Neural progenitor cell (in vitro differentiated cells): ENCODE results near the gene NFIA. TPM values are rescaled to one million over a fixed set of nuclear protein-coding genes. Genes with fewer than 3 reads are reported as not detected.

ENCODE experiments used
- DNase-seq: peaks from one replicate; pipeline ENCODE4 v3.0.0-alpha.2; 2016; ENCODE audit warnings: low spot score
- H2AFZ ChIP-seq: fragments of 200-600 bp; sonication (generic); replicated peaks from 2 replicates; pipeline ENCODE4 v1.6.1; 2016; ENCODE audit warnings: antibody characterized with exemption
- H3F3A ChIP-seq: fragments of 200-600 bp; sonication (generic); 2 replicates; pipeline ENCODE4 v1.6.1; 2016; ENCODE audit warnings: antibody characterized with exemption, low read depth
- H3K27ac ChIP-seq: fragments of 200-600 bp; sonication (generic); 2 replicates; pipeline ENCODE4 v1.5.1; 2016; ENCODE audit warnings: mild to moderate bottlenecking
- H3K27me3 ChIP-seq: fragments of 200-600 bp; sonication (generic); 2 replicates; pipeline ENCODE4 v1.6.1; 2016; ENCODE audit warnings: mild to moderate bottlenecking, moderate library complexity
- H3K36me3 ChIP-seq: fragments of 200-600 bp; sonication (generic); 2 replicates; pipeline ENCODE4 v1.5.1; 2016
- H3K4me1 ChIP-seq: fragments of 200-600 bp; sonication (generic); 2 replicates; pipeline ENCODE4 v1.6.1; 2016; ENCODE audit warnings: mixed run types
- H3K4me2 ChIP-seq: fragments of 200-600 bp; sonication (generic); 2 replicates; pipeline ENCODE4 v1.6.1; 2016
- H3K4me3 ChIP-seq: fragments of 200-600 bp; sonication (generic); 2 replicates; pipeline ENCODE4 v1.5.1; 2016
- H3K79me2 ChIP-seq: fragments of 200-600 bp; sonication (generic); 2 replicates; pipeline ENCODE4 v1.6.1; 2016; ENCODE audit warnings: low read depth
- H3K9ac ChIP-seq: fragments of 200-600 bp; sonication (generic); 2 replicates; pipeline ENCODE4 v1.6.1; 2016
- H3K9me3 ChIP-seq: fragments of 200-600 bp; sonication (generic); 2 replicates; pipeline ENCODE4 v1.5.1; 2016; ENCODE audit warnings: low read depth
- H4K20me1 ChIP-seq: fragments of 200-600 bp; sonication (generic); 2 replicates; pipeline ENCODE4 v1.6.1; 2016; ENCODE audit warnings: low read depth
- H3K27ac Mint-ChIP-seq: 3 replicates; pipeline ENCODE4 v1.8.0; 2021; ENCODE audit warnings: mixed read lengths
- H3K27me3 Mint-ChIP-seq: 2 replicates; pipeline ENCODE4 v1.8.0; 2022; ENCODE audit warnings: low read depth, mild to moderate bottlenecking, inconsistent platforms, moderate library complexity, mixed read lengths; ENCODE audit not compliant: insufficient read depth
- H3K36me3 Mint-ChIP-seq: 3 replicates; pipeline ENCODE4 v1.8.0; 2021; ENCODE audit warnings: mixed read lengths
- H3K4me1 Mint-ChIP-seq: 3 replicates; pipeline ENCODE4 v1.8.0; 2021; ENCODE audit warnings: mixed read lengths
- H3K4me3 Mint-ChIP-seq: 3 replicates; pipeline ENCODE4 v1.8.0; 2021; ENCODE audit warnings: mild to moderate bottlenecking, moderate library complexity, mixed read lengths
- H3K9me3 Mint-ChIP-seq: 3 replicates; pipeline ENCODE4 v1.8.0; 2020; ENCODE audit warnings: mixed read lengths
- EZH2 ChIP-seq: fragments of 200-600 bp; sonication (generic); IDR thresholded peaks from 2 replicates; pipeline ENCODE4 v1.6.1; 2017; ENCODE audit warnings: antibody characterized with exemption, mild to moderate bottlenecking, moderate library complexity
- EZH2phosphoT487 ChIP-seq: fragments of 200-600 bp; sonication (generic); IDR thresholded peaks from 2 replicates; pipeline ENCODE4 v1.6.1; 2017; ENCODE audit warnings: antibody characterized with exemption
- total RNA-seq: library from RNA; depleted of rRNA; stranded (reverse); fragments of >200 nt; gene quantifications from 2 replicates; pipeline ENCODE4 v1.2.3, GENCODE V29; 2015; ENCODE audit warnings: low replicate concordance
- TF ChIP-seq, protein P1 (sequence below): fragments of 200-600 bp; sonication (generic); IDR thresholded peaks from 2 replicates; pipeline ENCODE4 v1.5.1; 2017; ENCODE audit warnings: antibody characterized with exemption, mild to moderate bottlenecking

Gene NFIA
- total RNA-seq, 1 donor from 2014 or later, result 5.3 TPM

DNA sequence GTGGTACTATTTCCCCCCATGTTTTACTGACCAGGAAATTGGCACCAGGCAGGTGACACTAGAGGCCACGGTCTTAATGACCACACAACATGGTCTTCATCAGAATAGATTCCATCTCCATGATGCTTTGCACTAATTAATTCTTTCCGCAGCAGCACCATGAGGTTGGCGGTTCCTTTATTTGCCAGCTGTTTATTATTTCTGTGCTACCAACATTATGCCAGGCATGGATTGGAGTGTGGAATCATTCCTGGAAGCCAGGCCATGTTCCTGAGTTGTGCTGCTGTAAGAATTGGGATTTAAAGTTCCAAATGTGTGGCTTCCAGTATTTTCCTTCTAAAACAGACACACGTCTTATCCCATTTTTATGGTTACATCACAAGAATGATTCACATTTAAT, 107.8 kb downstream of the NFIA start:
- H2AFZ ChIP-seq, result no peak overlapping the region
- Mint-ChIP-seq H3K4me1 (peaks cover 47% of the 10 kb centered on the region), H3K36me3 (peaks cover 4% of the 10 kb centered on the region), H3K9me3 (no peaks in the 10 kb centered on the region), H3K4me3 (no peak overlapping the region), H3K27ac (no peak overlapping the region), H3K27me3 (peaks cover 3% of the 10 kb centered on the region)
- DNase-seq, result no peak
- H3K27me3 ChIP-seq, result no peaks in the 10 kb centered on the region
- H3F3A ChIP-seq, result no peaks in the 10 kb centered on the region
- no peak overlapping the region for H3K4me2 ChIP-seq
- H3K4me3 ChIP-seq, result no peak overlapping the region
- no peaks in the 10 kb centered on the region for H3K4me1 ChIP-seq
- H3K9me3 ChIP-seq, result no peaks in the 10 kb centered on the region
- no peaks in the 10 kb centered on the region for H4K20me1 ChIP-seq
- no peaks in the 10 kb centered on the region for H3K36me3 ChIP-seq
- no peaks in the 10 kb centered on the region for H3K79me2 ChIP-seq
- H3K9ac ChIP-seq, result no peak overlapping the region
- TF ChIP-seq, protein P1, sequence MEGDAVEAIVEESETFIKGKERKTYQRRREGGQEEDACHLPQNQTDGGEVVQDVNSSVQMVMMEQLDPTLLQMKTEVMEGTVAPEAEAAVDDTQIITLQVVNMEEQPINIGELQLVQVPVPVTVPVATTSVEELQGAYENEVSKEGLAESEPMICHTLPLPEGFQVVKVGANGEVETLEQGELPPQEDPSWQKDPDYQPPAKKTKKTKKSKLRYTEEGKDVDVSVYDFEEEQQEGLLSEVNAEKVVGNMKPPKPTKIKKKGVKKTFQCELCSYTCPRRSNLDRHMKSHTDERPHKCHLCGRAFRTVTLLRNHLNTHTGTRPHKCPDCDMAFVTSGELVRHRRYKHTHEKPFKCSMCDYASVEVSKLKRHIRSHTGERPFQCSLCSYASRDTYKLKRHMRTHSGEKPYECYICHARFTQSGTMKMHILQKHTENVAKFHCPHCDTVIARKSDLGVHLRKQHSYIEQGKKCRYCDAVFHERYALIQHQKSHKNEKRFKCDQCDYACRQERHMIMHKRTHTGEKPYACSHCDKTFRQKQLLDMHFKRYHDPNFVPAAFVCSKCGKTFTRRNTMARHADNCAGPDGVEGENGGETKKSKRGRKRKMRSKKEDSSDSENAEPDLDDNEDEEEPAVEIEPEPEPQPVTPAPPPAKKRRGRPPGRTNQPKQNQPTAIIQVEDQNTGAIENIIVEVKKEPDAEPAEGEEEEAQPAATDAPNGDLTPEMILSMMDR, result no peak
- TF ChIP-seq EZH2phosphoT487, result no peak
- TF ChIP-seq EZH2, result no peak
- no peak overlapping the region for H3K27ac ChIP-seq

DNA sequence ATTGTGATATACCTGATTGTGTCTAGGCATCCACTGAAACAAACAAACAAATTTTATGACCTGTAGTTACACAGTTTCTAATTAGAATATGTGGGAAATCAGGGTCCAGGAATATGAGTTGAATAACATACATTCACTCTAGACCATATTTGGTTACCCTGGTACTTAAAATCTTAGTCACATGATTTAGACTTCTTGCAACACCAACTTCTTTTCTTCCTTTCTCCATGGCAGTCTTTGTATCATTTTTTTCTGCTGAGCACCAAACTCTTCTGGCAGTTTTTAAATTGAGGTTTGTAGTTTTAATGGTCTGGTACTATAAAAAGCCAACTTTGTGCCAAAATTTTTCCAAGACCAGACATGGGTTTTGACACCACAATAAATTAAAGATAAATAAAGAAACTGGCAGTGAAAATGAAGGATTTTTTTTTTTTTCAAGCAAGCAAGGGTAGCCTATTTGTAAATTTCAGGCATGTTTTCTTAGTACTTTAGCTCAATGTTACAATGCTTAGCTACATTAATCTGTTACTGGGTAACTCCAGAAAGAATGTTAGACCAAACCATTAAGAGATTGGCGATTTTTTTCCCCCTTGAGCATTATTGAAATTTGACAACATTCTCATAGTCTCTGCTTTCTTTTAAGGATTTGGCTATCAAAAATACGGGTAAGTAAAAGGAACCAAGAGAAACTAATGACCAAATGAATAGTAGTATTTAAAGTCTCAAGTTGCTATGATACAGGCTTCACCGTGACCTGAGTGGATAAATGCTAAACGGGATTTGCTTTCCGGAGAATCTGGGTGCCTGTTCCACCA, 108.5 kb downstream of the NFIA start:
- H3K36me3 Mint-ChIP-seq, result peaks cover 4% of the 10 kb centered on the region

DNA sequence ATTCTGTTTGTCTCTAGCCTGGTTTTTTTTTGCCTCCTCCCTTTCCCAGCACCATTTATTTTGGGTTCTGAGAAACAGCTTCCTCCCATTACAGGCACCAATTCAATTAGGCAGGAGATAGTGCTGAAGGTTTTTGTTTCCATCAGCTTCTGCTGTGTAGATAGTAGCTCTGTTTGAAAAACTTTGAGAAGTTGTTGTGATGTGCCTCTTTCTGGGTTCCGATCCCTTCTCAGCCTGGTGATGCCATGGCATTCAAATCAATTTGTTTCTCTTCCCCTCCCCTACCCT, 109.0 kb downstream of the NFIA start:
- Mint-ChIP-seq H3K9me3 (no peaks in the 10 kb centered on the region), H3K4me1 (peaks cover 50% of the 10 kb centered on the region), H3K36me3 (peaks cover 4% of the 10 kb centered on the region), H3K27me3 (peaks cover 3% of the 10 kb centered on the region), H3K27ac (peak overlapping the region; percentile 84), H3K4me3 (no peak overlapping the region)
- Histone ChIP-seq H3K4me2 (no peak overlapping the region), H3K4me3 (no peak overlapping the region), H3K4me1 (no peaks in the 10 kb centered on the region), H3K79me2 (no peaks in the 10 kb centered on the region), H3K27me3 (no peaks in the 10 kb centered on the region), H3K9me3 (no peaks in the 10 kb centered on the region), H3K36me3 (no peaks in the 10 kb centered on the region), H2AFZ (peak overlapping the region; percentile 46), H4K20me1 (no peaks in the 10 kb centered on the region), H3K27ac (no peak overlapping the region), H3F3A (no peaks in the 10 kb centered on the region), H3K9ac (no peak overlapping the region)
- TF ChIP-seq, protein P1, result no peak
- TF ChIP-seq EZH2 (no peak), EZH2phosphoT487 (no peak)
- DNase-seq, result no peak

More for the DNA sequence above, 108.5 kb downstream of the NFIA start:
- H3K4me1 ChIP-seq, result no peaks in the 10 kb centered on the region
- no peak overlapping the region for H3K9ac ChIP-seq
- no peaks in the 10 kb centered on the region for H3K27me3 ChIP-seq
- H2AFZ ChIP-seq, result peak overlapping the region; percentile 46
- H3K4me1 Mint-ChIP-seq, result peaks cover 50% of the 10 kb centered on the region
- no peaks in the 10 kb centered on the region for H3F3A ChIP-seq
- H3K36me3 ChIP-seq, result no peaks in the 10 kb centered on the region
- DNase-seq, result no peak
- H3K9me3 Mint-ChIP-seq, result no peaks in the 10 kb centered on the region
- TF ChIP-seq EZH2 (no peak), EZH2phosphoT487 (no peak)
- TF ChIP-seq, protein P1, result no peak
- H3K27ac Mint-ChIP-seq, result peak overlapping the region; percentile 84
- H3K27me3 Mint-ChIP-seq, result peaks cover 3% of the 10 kb centered on the region
- H3K4me3 Mint-ChIP-seq, result no peak overlapping the region
- no peak overlapping the region for H3K27ac ChIP-seq
- no peak overlapping the region for H3K4me2 ChIP-seq
- no peaks in the 10 kb centered on the region for H4K20me1 ChIP-seq
- H3K79me2 ChIP-seq, result no peaks in the 10 kb centered on the region
- H3K4me3 ChIP-seq, result no peak overlapping the region
- no peaks in the 10 kb centered on the region for H3K9me3 ChIP-seq
